ENCODE measurements around the gene UGT1A1. TPM values are rescaled to one million over a fixed set of nuclear protein-coding genes. Genes with fewer than 3 reads are reported as not detected.

The UGT1A1 gene
- total and polyA plus RNA-seq, 2 of the 13 experiments (the other 11 are each of a cell fraction or from before 2014, with no cell fraction given): 0.69 to 0.75 TPM

GRCh38 chr2:233756429-233757081, 3.5 kb upstream of the UGT1A1 start (continued):
- TF ChIP-seq DMTF1 (CRISPR knock-in tag; IDR thresholded peaks at IDR 0.05) (no peak), SOX13 (IDR thresholded peaks at IDR 0.05) (peak; percentile 98), SOX13 (CRISPR knock-in tag; conservative IDR thresholded peaks at IDR 0.05 in 1 of 2, IDR thresholded peaks at IDR 0.05 in 1 of 2) (peak in 1 of 2 experiments; percentile 97; a peak in 2 of 4 replicates), NCOA5 (CRISPR knock-in tag; IDR thresholded peaks at IDR 0.05) (no peak), ZNF891 (CRISPR knock-in tag; IDR thresholded peaks at IDR 0.05) (no peak), ZBTB21 (CRISPR knock-in tag; IDR thresholded peaks at IDR 0.05) (no peak), GABPA (IDR thresholded peaks at IDR 0.05; ENCODE audit: low read depth, low read length) (no peak), GABPA (CRISPR knock-in tag; IDR thresholded peaks at IDR 0.05; ENCODE audit: low read depth) (peak; percentile 60; the same call in 1 of the 2 replicates), ZNF850 (CRISPR knock-in tag; conservative IDR thresholded peaks at IDR 0.05) (no peak), SIN3B (IDR thresholded peaks at IDR 0.05; ENCODE audit: low read length) (no peak), ZNF577 (CRISPR knock-in tag; IDR thresholded peaks at IDR 0.05; ENCODE audit: borderline replicate concordance, low read depth) (no peak), ZC3H13 (CRISPR knock-in tag; IDR thresholded peaks at IDR 0.05) (no peak), NFRKB (IDR thresholded peaks at IDR 0.05) (no peak), ZKSCAN5 (CRISPR knock-in tag; IDR thresholded peaks at IDR 0.05) (no peak), GZF1 (CRISPR knock-in tag; IDR thresholded peaks at IDR 0.05) (no peak), ZNF280B (CRISPR knock-in tag; IDR thresholded peaks at IDR 0.05; ENCODE audit: borderline replicate concordance) (no peak), ZBTB42 (CRISPR knock-in tag; IDR thresholded peaks at IDR 0.05) (no peak), ZNF563 (CRISPR knock-in tag; IDR thresholded peaks at IDR 0.05) (no peak), ZNF616 (CRISPR knock-in tag; IDR thresholded peaks at IDR 0.05; ENCODE audit: low read depth) (no peak), ZNF512B (CRISPR knock-in tag; IDR thresholded peaks at IDR 0.05; ENCODE audit: borderline replicate concordance) (peak; percentile 87; the same call in 1 of the 2 replicates), KDM5B (CRISPR knock-in tag; IDR thresholded peaks at IDR 0.05; ENCODE audit: borderline replicate concordance) (no peak), ZSCAN31 (CRISPR knock-in tag; IDR thresholded peaks at IDR 0.05; ENCODE audit: low read depth) (no peak), HNF4G (IDR thresholded peaks at IDR 0.05; ENCODE audit: borderline replicate concordance, low read depth, low read length) (peak; percentile 97), HNF4G (CRISPR knock-in tag; IDR thresholded peaks at IDR 0.05; ENCODE audit: borderline replicate concordance, low read depth) (peak; percentile 92), ELF3 (CRISPR knock-in tag; IDR thresholded peaks at IDR 0.05) (peak; percentile 94), NFE2L1 (CRISPR knock-in tag; IDR thresholded peaks at IDR 0.05; ENCODE audit: borderline replicate concordance) (no peak)
